DOHH2 (cell line): ENCODE data around the gene IL12RB2.

Experiments used
- H3F3A ChIP-seq: fragments of 200-600 bp; sonication (generic), shearing (Covaris generic); 2 replicates; pipeline ENCODE4 v1.6.0; 2016; ENCODE audit warnings: antibody characterized with exemption, mild to moderate bottlenecking; ENCODE audit not compliant: control insufficient read depth, insufficient read depth
- H3K27ac ChIP-seq: fragments of 200-600 bp; sonication (generic); 2 replicates; pipeline ENCODE4 v1.5.1; 2014; ENCODE audit warnings: low read depth, mild to moderate bottlenecking, low read length, moderate library complexity
- H3K27me3 ChIP-seq: fragments of 200-600 bp; sonication (generic); 2 replicates; pipeline ENCODE4 v1.6.1; 2014; ENCODE audit warnings: mild to moderate bottlenecking, low read length, mixed read lengths; ENCODE audit not compliant: control insufficient read depth
- H3K36me3 ChIP-seq: fragments of 200-600 bp; sonication (generic); 2 replicates; pipeline ENCODE4 v1.6.1; 2014; ENCODE audit warnings: mild to moderate bottlenecking, low read length, moderate library complexity, mixed read lengths; ENCODE audit not compliant: control insufficient read depth
- H3K4me1 ChIP-seq: fragments of 200-600 bp; sonication (generic); 2 replicates; pipeline ENCODE4 v1.6.1; 2014; ENCODE audit warnings: mild to moderate bottlenecking, low read length, mixed read lengths; ENCODE audit not compliant: control insufficient read depth
- H3K4me2 ChIP-seq: fragments of 200-600 bp; sonication (generic); 2 replicates; pipeline ENCODE4 v1.6.0; 2014; ENCODE audit warnings: mild to moderate bottlenecking, low read length, moderate library complexity
- H3K4me3 ChIP-seq: fragments of 200-600 bp; sonication (generic); 2 replicates; pipeline ENCODE4 v1.5.1; 2014; ENCODE audit warnings: mild to moderate bottlenecking, low read length, mixed read lengths
- H3K79me2 ChIP-seq: fragments of 200-600 bp; sonication (generic); 2 replicates; pipeline ENCODE4 v1.6.1; 2014; ENCODE audit warnings: mild to moderate bottlenecking, low read length, mixed read lengths; ENCODE audit not compliant: control insufficient read depth
- H3K9me2 ChIP-seq: fragments of 200-600 bp; sonication (generic); replicated peaks from 2 replicates; pipeline ENCODE4 v1.6.1; 2014; ENCODE audit warnings: mild to moderate bottlenecking, low read length, mixed read lengths; ENCODE audit not compliant: control insufficient read depth
- H3K9me3 ChIP-seq: fragments of 200-600 bp; sonication (generic); 2 replicates; pipeline ENCODE4 v1.6.1; 2014; ENCODE audit warnings: antibody characterized with exemption, low read length, mixed read lengths; ENCODE audit not compliant: control insufficient read depth, insufficient read depth
- H4K20me1 ChIP-seq: fragments of 200-600 bp; sonication (generic); 2 replicates; pipeline ENCODE4 v1.6.0; 2014; ENCODE audit warnings: low read depth, mild to moderate bottlenecking, antibody characterized with exemption, low read length, moderate library complexity; ENCODE audit not compliant: control insufficient read depth, insufficient read depth
- EZH2phosphoT487 ChIP-seq: fragments of 200-600 bp; sonication (generic); IDR thresholded peaks from 2 replicates; pipeline ENCODE4 v1.6.1; 2017; ENCODE audit warnings: borderline replicate concordance, mild to moderate bottlenecking, antibody characterized with exemption, low read length, moderate library complexity, mixed read lengths
- TF ChIP-seq, protein P1 (sequence below): fragments of 200-600 bp; sonication (generic); IDR thresholded peaks from one replicate; pipeline ENCODE4 v1.5.1; 2014; ENCODE audit warnings: antibody characterized with exemption, mild to moderate bottlenecking, low read depth, low read length; ENCODE audit not compliant: poor library complexity, severe bottlenecking

The IL12RB2 gene

DNA sequence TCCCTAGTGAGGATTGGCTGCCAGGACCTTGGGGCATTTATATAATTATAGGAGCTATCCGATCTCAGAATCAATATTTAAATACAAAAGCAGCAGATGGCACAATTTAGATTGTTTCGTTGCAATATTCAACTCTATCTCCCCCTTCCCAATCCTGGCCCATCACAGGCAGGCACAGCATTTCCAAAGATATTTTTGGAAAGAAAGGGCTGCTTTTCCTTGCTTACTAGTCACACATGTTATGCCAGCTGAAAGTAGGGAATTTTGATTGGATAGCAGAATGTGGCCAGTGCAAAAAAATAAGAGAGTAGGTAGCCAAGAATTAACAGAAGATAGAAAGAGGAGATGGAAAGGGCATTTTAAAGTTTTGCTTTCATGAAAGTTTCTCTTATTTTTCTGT, 37.9 kb downstream of the IL12RB2 start:
- no peaks in the 10 kb centered on the region for H4K20me1 ChIP-seq
- H3K27me3 ChIP-seq = peaks cover 54% of the 10 kb centered on the region
- H3K36me3 ChIP-seq = no peaks in the 10 kb centered on the region
- no peak overlapping the region for H3K27ac ChIP-seq
- H3K4me2 ChIP-seq = no peak overlapping the region
- no peaks in the 10 kb centered on the region for H3F3A ChIP-seq
- TF ChIP-seq EZH2phosphoT487 = no peak
- no peak overlapping the region for H3K4me3 ChIP-seq
- H3K79me2 ChIP-seq = no peaks in the 10 kb centered on the region
- no peaks in the 10 kb centered on the region for H3K9me3 ChIP-seq
- no peaks in the 10 kb centered on the region for H3K4me1 ChIP-seq
- no peaks in the 10 kb centered on the region for H3K9me2 ChIP-seq

DNA sequence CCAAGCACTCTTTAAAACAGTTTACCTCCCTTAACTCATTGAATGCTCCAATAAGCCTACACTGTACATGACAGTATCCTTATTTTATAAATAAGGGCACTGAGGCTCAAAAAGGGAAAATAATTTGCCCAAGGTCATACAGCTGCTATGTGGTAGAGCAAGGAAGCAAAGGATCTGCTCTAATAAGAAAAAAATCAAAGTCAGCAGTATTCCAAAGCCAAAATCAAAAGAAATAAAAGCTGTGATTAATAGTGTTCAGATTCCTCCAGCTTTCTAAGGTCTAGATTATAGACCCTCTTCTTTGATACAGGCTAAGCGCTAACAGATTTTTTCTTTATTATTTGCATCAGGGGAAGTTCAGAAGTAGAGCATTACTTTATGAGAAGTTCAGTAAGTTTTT, 39.3 kb downstream of the IL12RB2 start:
- peaks cover 41% of the 10 kb centered on the region for H3K27me3 ChIP-seq
- H3K9me3 ChIP-seq = no peaks in the 10 kb centered on the region
- no peaks in the 10 kb centered on the region for H3K9me2 ChIP-seq
- H3K27ac ChIP-seq = no peak overlapping the region
- no peaks in the 10 kb centered on the region for H4K20me1 ChIP-seq
- H3K4me1 ChIP-seq = no peaks in the 10 kb centered on the region
- no peaks in the 10 kb centered on the region for H3F3A ChIP-seq
- H3K4me3 ChIP-seq = no peak overlapping the region
- no peaks in the 10 kb centered on the region for H3K36me3 ChIP-seq
- TF ChIP-seq, protein P1, sequence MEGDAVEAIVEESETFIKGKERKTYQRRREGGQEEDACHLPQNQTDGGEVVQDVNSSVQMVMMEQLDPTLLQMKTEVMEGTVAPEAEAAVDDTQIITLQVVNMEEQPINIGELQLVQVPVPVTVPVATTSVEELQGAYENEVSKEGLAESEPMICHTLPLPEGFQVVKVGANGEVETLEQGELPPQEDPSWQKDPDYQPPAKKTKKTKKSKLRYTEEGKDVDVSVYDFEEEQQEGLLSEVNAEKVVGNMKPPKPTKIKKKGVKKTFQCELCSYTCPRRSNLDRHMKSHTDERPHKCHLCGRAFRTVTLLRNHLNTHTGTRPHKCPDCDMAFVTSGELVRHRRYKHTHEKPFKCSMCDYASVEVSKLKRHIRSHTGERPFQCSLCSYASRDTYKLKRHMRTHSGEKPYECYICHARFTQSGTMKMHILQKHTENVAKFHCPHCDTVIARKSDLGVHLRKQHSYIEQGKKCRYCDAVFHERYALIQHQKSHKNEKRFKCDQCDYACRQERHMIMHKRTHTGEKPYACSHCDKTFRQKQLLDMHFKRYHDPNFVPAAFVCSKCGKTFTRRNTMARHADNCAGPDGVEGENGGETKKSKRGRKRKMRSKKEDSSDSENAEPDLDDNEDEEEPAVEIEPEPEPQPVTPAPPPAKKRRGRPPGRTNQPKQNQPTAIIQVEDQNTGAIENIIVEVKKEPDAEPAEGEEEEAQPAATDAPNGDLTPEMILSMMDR = no peak
- TF ChIP-seq EZH2phosphoT487 = no peak
- no peak overlapping the region for H3K4me2 ChIP-seq
- no peaks in the 10 kb centered on the region for H3K79me2 ChIP-seq

DNA sequence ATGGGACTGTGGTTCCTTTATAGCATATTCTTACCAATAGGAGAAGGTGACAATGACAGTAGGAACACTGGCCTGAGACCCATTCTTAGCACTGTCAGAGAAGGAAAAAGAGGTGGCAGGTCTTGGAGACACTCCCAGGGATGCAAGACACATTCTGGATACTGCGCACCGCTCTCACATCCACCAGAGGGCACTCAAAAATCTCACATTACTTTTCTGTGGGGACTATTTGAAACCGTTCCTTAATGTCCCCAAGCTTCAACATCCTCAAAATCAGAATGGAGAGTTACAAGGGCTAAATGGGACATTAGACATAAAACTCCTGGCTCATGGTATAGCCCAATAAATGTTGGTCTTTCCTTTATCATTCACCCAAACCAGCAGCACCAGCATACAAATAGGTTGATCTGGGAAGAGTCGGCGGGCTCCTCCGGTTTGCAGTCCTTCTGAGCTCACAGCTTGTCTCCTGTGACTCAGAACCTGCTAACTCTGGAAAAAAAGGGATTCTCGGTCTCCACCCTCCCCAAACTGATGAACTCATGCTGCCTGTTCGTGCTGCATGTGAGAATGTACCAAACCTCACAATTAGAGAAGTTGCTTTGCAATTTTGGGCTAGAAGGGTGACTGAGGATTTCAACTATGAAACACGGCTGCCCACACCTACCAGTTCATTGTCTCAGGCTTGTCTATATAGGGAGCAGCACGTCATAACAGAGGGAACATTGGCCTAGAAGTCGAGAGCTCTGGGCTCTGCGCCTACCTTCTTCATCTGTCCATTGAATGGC, 40.2 kb downstream of the IL12RB2 start:
- TF ChIP-seq, protein P1 = peak; percentile 86
- TF ChIP-seq EZH2phosphoT487 = no peak
- Histone ChIP-seq H3F3A (no peaks in the 10 kb centered on the region), H3K27ac (no peak overlapping the region), H3K4me3 (no peak overlapping the region), H3K79me2 (no peaks in the 10 kb centered on the region), H3K27me3 (peaks cover 35% of the 10 kb centered on the region), H4K20me1 (no peaks in the 10 kb centered on the region), H3K36me3 (no peaks in the 10 kb centered on the region), H3K9me2 (no peaks in the 10 kb centered on the region), H3K4me2 (no peak overlapping the region), H3K9me3 (no peaks in the 10 kb centered on the region), H3K4me1 (no peaks in the 10 kb centered on the region)

DNA sequence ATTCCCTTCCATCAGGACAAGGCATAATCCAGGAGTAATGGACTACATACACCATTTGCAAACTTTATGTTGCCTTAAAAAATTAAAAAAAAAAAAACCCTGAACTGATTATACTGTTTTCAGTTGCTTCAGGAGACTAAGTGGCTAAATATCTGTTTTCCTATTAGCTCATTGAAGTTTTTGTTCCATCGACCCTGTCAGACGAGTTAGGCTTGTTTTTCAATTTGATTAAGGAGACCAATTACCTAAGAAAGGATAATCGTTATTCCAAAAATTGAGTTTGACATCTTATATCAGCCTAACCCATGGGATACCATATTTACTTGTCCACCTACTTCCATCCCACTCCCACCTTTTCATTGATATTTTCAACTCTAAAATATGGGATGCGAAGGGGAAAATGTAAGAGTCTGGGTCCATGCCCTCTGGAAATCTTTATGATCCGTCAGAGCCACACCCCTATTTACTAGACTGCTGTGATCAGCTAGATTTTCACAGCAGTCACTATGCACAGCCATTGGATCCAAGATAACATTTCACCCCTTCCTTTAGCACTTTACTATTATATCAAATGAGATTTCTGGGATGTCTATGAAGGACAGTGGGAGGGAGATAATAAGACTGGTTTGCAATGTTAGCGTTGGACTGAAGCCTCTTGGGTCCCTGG, 41.0 kb downstream of the IL12RB2 start:
- no peaks in the 10 kb centered on the region for H4K20me1 ChIP-seq
- no peaks in the 10 kb centered on the region for H3K79me2 ChIP-seq
- no peak overlapping the region for H3K4me3 ChIP-seq
- no peak overlapping the region for H3K4me2 ChIP-seq
- H3K9me3 ChIP-seq = no peaks in the 10 kb centered on the region
- no peak overlapping the region for H3K27ac ChIP-seq
- no peaks in the 10 kb centered on the region for H3K4me1 ChIP-seq
- no peaks in the 10 kb centered on the region for H3F3A ChIP-seq
- H3K27me3 ChIP-seq = peaks cover 29% of the 10 kb centered on the region
- H3K9me2 ChIP-seq = no peaks in the 10 kb centered on the region
- no peaks in the 10 kb centered on the region for H3K36me3 ChIP-seq
- TF ChIP-seq EZH2phosphoT487 = no peak
- TF ChIP-seq, protein P1 = no peak
